ENCODE measurements around the gene CAPRIN2.

Gene CAPRIN2

DNA sequence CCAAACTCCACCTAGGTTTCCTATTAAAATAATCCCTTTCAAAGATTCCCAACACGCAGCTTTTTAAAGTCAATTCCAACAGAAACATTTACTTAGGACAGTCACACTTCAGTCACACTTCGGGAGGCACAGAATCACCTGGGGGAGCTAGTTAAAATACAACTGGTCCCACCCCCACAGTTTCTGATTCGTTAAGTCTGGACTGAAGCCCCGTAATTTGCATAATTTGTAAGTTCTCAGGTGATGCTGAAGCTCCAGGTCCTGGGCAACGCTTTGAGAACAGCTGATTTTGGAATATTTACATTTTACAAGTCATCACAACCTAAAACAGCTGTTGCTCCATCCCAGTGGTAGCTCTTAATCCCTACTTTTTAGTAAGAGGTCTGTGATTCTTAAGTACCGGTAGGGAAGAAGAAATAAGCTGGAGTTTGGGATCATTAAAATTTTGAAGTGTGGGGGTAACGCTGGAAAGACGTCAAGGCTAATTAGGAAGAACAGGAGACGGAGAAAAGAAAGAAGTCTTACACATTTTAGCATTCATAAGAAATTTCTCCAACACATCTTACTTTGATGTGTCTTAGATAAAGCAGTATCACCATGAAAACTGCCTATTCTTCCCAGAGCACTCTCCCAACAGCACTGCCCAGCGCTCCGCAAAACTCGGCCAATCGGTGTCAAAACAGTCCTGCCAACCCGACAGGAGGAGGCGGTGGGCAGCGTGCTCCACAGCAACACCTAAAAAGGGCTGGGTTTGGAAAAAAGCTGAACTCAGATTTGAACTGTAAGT lies 60.1 kb downstream of the CAPRIN2 start:
- H3K27ac ChIP-seq, result peak overlapping the region; percentile 69
- TF ChIP-seq ZFX (IDR thresholded peaks at IDR 0.05; ENCODE audit: borderline replicate concordance) (no peak), CTCF (IDR thresholded peaks at IDR 0.05) (no peak)

- no peak overlapping the region for H3K27ac ChIP-seq
- no peak for TF ChIP-seq ZFX (IDR thresholded peaks at IDR 0.05; ENCODE audit: borderline replicate concordance)
- no peak for TF ChIP-seq CTCF (IDR thresholded peaks at IDR 0.05)
These were observed 62.3 kb downstream of the CAPRIN2 start for GRCh38 chr12:30692470-30692869.

DNA sequence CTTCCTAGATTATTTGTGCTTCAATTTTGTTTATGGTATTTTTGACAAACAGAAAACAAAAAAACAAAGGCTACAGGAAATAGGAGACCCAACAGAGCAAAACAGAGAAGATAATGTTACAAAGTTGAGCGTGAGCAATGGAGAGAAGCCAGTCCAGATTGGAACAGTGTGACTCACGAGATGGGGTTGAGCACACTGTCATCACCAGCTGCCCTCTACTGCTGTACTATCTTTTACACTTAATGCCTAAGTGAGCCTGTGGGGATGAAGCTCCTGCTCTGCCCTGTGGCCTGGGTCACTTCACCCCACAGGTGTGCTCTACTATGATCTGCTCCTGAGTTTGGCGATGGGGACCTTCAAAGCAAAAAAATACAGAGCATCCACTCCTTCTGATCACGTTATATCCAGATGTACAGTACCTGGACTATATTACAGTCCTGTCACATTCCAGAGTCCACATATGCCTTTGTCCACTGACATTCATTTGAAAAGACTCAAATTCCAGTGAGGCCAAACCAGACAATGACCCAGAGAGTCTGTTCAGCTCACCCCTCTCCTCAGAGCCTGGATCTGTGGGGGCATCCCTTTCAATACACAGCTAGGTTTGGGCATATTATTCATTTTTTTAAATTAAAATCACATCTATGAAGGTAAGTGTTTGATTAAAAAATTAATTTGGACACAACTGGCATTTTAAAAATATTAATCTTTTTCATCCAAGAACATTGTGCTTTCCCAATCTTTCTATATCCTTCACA lies 63.5 kb downstream of the CAPRIN2 start:
- TF ChIP-seq CTCF (IDR thresholded peaks at IDR 0.05), result no peak
- no peak for TF ChIP-seq ZFX (IDR thresholded peaks at IDR 0.05; ENCODE audit: borderline replicate concordance)
- no peak overlapping the region for H3K27ac ChIP-seq

DNA sequence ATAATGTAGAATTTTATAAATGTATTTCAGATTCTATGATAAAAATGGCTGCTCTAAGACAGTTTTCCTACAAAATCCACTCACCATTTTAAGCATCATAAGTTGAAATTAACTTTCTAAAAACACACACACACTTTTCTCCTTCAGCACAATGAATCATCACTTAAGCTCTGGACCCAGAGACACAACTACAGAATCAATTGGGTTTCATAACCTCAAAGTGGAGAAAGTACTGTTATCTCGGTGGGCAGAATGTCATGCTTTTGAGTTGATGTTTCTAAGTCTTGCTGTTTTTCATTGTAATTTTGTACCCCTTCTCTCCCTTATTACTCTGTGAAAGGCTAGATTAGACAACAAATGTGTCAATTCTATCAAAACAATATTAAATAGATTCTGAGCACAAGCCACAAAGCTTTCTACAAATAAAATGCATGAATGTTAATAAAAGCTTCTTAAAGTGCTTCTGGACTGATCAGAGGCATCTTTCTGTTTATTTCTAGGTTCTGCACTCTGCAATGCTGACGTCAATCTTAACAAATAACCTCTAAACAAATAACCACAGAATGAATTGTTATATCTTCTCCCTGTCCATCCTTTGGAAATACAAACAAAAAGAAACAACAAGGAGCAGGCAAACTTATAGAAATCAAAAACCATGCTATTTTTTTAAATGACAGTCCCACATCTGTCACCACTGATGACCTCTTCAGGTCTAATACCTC lies 67.3 kb downstream of the CAPRIN2 start:
- H3K27ac ChIP-seq, result no peak overlapping the region
- no peak for TF ChIP-seq CTCF (IDR thresholded peaks at IDR 0.05)
- no peak for TF ChIP-seq ZFX (IDR thresholded peaks at IDR 0.05; ENCODE audit: borderline replicate concordance)

DNA sequence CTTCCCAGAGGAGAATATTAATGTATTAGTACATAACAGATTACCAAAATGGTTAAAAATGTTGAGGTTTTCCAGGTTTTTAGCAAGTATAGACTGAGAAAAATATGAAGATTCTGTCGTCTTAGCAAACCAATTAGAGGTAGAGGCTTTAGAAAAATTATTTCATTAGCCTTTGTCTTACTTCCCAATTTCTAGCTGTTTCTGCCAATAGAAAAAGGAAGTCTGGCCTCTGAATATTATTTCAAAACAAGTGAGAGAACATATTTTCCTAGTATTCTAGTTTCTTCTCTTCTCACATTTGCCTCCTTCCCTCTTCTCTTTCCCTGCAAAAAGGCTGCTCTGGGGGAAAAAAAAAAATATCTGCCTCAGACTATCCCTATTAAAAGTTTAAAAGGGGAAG lies 75.5 kb downstream of the CAPRIN2 start:
- TF ChIP-seq CTCF (IDR thresholded peaks at IDR 0.05), result no peak

DNA sequence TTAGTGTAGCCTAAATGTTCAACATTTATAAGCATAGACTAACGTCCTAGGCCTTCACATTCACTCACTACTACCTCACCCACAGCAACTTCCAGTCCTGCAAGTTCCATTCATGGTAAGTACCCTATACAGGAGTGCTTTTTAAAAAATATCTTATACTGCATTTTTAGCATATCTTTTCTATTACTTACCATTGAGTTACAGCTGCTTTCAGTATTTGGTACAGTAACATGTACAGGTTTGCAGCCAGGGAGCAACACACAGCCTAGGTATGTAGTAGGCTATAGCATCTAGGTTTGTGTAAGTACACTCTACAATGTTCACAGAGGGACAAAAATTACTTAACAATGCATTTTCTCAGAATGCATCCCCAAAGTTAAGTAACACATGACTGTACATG lies 76.5 kb downstream of the CAPRIN2 start:
- H3K27ac ChIP-seq, result no peak overlapping the region
- no peak for TF ChIP-seq CTCF (IDR thresholded peaks at IDR 0.05)
- no peak for TF ChIP-seq ZFX (IDR thresholded peaks at IDR 0.05; ENCODE audit: borderline replicate concordance)

More for the DNA sequence above, 75.5 kb downstream of the CAPRIN2 start:
- no peak overlapping the region for H3K27ac ChIP-seq

All from 22Rv1 (cell line).